HCT116 (cell line): Measurements from ENCODE around the gene EXOSC9. TPM values are rescaled to one million over a fixed set of nuclear protein-coding genes. Genes with fewer than 3 reads are reported as not detected.

ENCODE experiments used
- ATAC-seq: fragments of 200-7000 bp; cut with Tn5 transposase; 2 replicates; pipeline ENCODE4 v1.9.1; 2020; ENCODE audit warnings: mild to moderate bottlenecking, moderate library complexity
- BruUV-seq: library from RNA; stranded (reverse); fragments of 400-500 nt; replicated peaks from 2 replicates; lab custom pipeline; 2021; lab: Mats Ljungman, UMichigan
- CTCF ChIA-PET: fragments of 300-600 bp; sonication (Branson Sonifier 250); formaldehyde crosslinking; loops from one replicate; lab custom pipeline; 2021; ENCODE audit warnings: antibody characterized with exemption; lab: Charles Lee
- POLR2A ChIA-PET: fragments of 300-600, 350-600 bp; sonication (Branson Sonifier 250); formaldehyde crosslinking; loops from one replicate; lab custom pipeline; 2021; ENCODE audit warnings: antibody characterized with exemption; lab: Charles Lee
- RAD21 ChIA-PET, 2 experiments: fragments of 300-600 bp; sonication (Branson Sonifier 250); formaldehyde crosslinking; loops; one replicate each; lab custom pipeline; 2023; ENCODE audit warnings: low total read pairs in 2 of 2; ENCODE audit not compliant: uncharacterized antibody in 2 of 2, unreplicated experiment in 2 of 2, low non-redundant PET in 1 of 2; lab: Charles Lee
- DNase-seq: peaks from one replicate; pipeline ENCODE4 v3.0.0-alpha.2; 2010; ENCODE audit warnings: low read depth, low spot score
- H2AFZ ChIP-seq: fragments of 200-600 bp; shearing (Covaris generic), sonication (generic); 2 replicates; pipeline ENCODE4 v1.6.1; 2017; ENCODE audit warnings: low read depth, mixed run types, mixed read lengths, antibody characterized with exemption, low read length; ENCODE audit not compliant: poor library complexity, severe bottlenecking
- H3K27ac ChIP-seq: 2 replicates; pipeline ENCODE4 v1.5.1; 2012; ENCODE audit warnings: low read depth, low read length
- H3K27me3 ChIP-seq: fragments of 200-600 bp; sonication (generic); 2 replicates; pipeline ENCODE4 v1.6.1; 2016; ENCODE audit warnings: mixed run types, low read length, mixed read lengths; ENCODE audit not compliant: insufficient read depth
- H3K36me3 ChIP-seq, 2 experiments: fragments of 200-500 bp in 1 of 2; fragments of 200-600 bp in 1 of 2; sonication (Bioruptor generic) in 1 of 2; sonication (generic) in 1 of 2; 2 replicates each; pipeline versions ENCODE4 v1.5.1 to v1.6.1; 2014 to 2016; ENCODE audit warnings: low read length in 2 of 2, inconsistent platforms in 1 of 2, mixed read lengths in 1 of 2, mixed run types in 1 of 2; ENCODE audit not compliant: insufficient read depth in 2 of 2, control insufficient read depth in 1 of 2
- H3K4me1 ChIP-seq, 2 experiments: fragments of 200-600 bp in 1 of 2; sonication (generic) in 1 of 2; 2 replicates each; pipeline versions ENCODE4 v1.5.1 to v1.6.1; 2012 to 2017; ENCODE audit warnings: low read length in 2 of 2, inconsistent platforms in 1 of 2, mild to moderate bottlenecking in 1 of 2, mixed read lengths in 1 of 2, mixed run types in 1 of 2, moderate library complexity in 1 of 2; ENCODE audit not compliant: insufficient read depth in 2 of 2, control insufficient read depth in 1 of 2
- H3K4me2 ChIP-seq: fragments of 200-600 bp; sonication (generic); 2 replicates; pipeline ENCODE4 v1.6.1; 2017; ENCODE audit warnings: mixed run types, low read length, mixed read lengths
- H3K4me3 ChIP-seq, 2 experiments: fragments of 200-600 bp in 1 of 2; sonication (generic) in 1 of 2; replicated peaks in 1 of 2; 2 replicates each; pipeline ENCODE4 v1.5.1; 2011 to 2016; ENCODE audit warnings: low read length in 2 of 2, control low read depth in 1 of 2, low read depth in 1 of 2, mild to moderate bottlenecking in 1 of 2, mixed read lengths in 1 of 2, mixed run types in 1 of 2
- H3K79me2 ChIP-seq: fragments of 200-600 bp; sonication (generic); 2 replicates; pipeline ENCODE4 v1.6.1; 2017; ENCODE audit warnings: mild to moderate bottlenecking, mixed run types, low read length, moderate library complexity, mixed read lengths; ENCODE audit not compliant: insufficient read depth
- H3K9ac ChIP-seq: fragments of 200-600 bp; sonication (generic); 2 replicates; pipeline ENCODE4 v1.6.1; 2016; ENCODE audit warnings: low read length, mixed read lengths
- H3K9me2 ChIP-seq: fragments of 200-600 bp; sonication (generic), shearing (Covaris generic); 2 replicates; pipeline ENCODE4 v1.6.1; 2017; ENCODE audit warnings: mixed run types, mild to moderate bottlenecking, moderate library complexity; ENCODE audit not compliant: insufficient read depth
- H3K9me3 ChIP-seq, 2 experiments: fragments of 200-500 bp in 1 of 2; fragments of 200-600 bp in 1 of 2; sonication (Bioruptor generic) in 1 of 2; sonication (generic) in 1 of 2; 2 replicates each; pipeline ENCODE4 v1.6.1; 2014 to 2017; ENCODE audit warnings: low read length in 2 of 2, mixed read lengths in 2 of 2, inconsistent platforms in 1 of 2, low read depth in 1 of 2, mild to moderate bottlenecking in 1 of 2, mixed run types in 1 of 2, moderate library complexity in 1 of 2; ENCODE audit not compliant: control insufficient read depth in 1 of 2, insufficient read depth in 1 of 2
- H4K20me1 ChIP-seq: fragments of 200-600 bp; sonication (generic), shearing (Covaris generic); 2 replicates; pipeline ENCODE4 v1.6.1; 2017; ENCODE audit warnings: mixed run types, mild to moderate bottlenecking, moderate library complexity; ENCODE audit not compliant: insufficient read depth
- CBX3 ChIP-seq: IDR thresholded peaks from 2 replicates; pipeline ENCODE4 v1.6.1; 2012; ENCODE audit warnings: low read depth
- CEBPB ChIP-seq: IDR thresholded peaks from 2 replicates; pipeline ENCODE4 v1.6.1; 2012; ENCODE audit warnings: low read depth
- EGR1 ChIP-seq: IDR thresholded peaks from 2 replicates; pipeline ENCODE4 v1.6.1; 2012; ENCODE audit warnings: low read depth
- ELF1 ChIP-seq: IDR thresholded peaks from 2 replicates; pipeline ENCODE4 v1.6.1; 2012; ENCODE audit warnings: low read depth, borderline replicate concordance
- EZH2 ChIP-seq: fragments of 200-600 bp; sonication (generic); IDR thresholded peaks from 2 replicates; pipeline ENCODE4 v1.6.1; 2017; ENCODE audit warnings: antibody characterized with exemption, mixed run types
- EZH2phosphoT487 ChIP-seq: fragments of 200-600 bp; IDR thresholded peaks from 2 replicates; pipeline ENCODE4 v1.6.1; 2018; ENCODE audit warnings: antibody characterized with exemption, borderline replicate concordance
- JUND ChIP-seq: IDR thresholded peaks from 2 replicates; pipeline ENCODE4 v1.6.1; 2012
- POLR2AphosphoS5 ChIP-seq: IDR thresholded peaks from 2 replicates; pipeline ENCODE4 v1.6.1; 2011; ENCODE audit warnings: mild to moderate bottlenecking, low read depth, low read length, moderate library complexity
- RAD21 ChIP-seq: IDR thresholded peaks from 2 replicates; pipeline ENCODE4 v1.6.1; 2012; ENCODE audit warnings: low read depth, mild to moderate bottlenecking
- SIN3A ChIP-seq: IDR thresholded peaks from 2 replicates; pipeline ENCODE4 v1.6.1; 2012; ENCODE audit warnings: low read depth
- SP1 ChIP-seq: IDR thresholded peaks from 2 replicates; pipeline ENCODE4 v1.6.1; 2012; ENCODE audit warnings: low read depth
- SRF ChIP-seq: IDR thresholded peaks from 2 replicates; pipeline ENCODE4 v1.6.1; 2012; ENCODE audit warnings: low read depth
- TCF7L2 ChIP-seq: IDR thresholded peaks from 2 replicates; pipeline ENCODE4 v1.7.0; 2011; ENCODE audit warnings: borderline replicate concordance, inconsistent platforms; ENCODE audit not compliant: insufficient read depth, insufficient read length; ENCODE audit errors: extremely low read depth
- YY1 ChIP-seq: IDR thresholded peaks from 2 replicates; pipeline ENCODE4 v1.6.1; 2011; ENCODE audit warnings: low read length, low read depth, moderate library complexity, mild to moderate bottlenecking; ENCODE audit not compliant: insufficient replicate concordance; ENCODE audit errors: extremely low read depth
- ZFX ChIP-seq: fragments of 450-650 bp; IDR thresholded peaks from 2 replicates; pipeline ENCODE4 v1.6.1; 2017
- intact Hi-C: fragments of 100-400 bp; cut with micrococcal nuclease; formaldehyde crosslinking; loops from 2 replicates; pipeline ENCODE4 v1.10.0; 2022
- total RNA-seq: library from RNA; stranded (reverse); gene quantifications from one replicate; pipeline ENCODE4 v1.2.1, GENCODE V29; 2021; ENCODE audit not compliant: unreplicated experiment
- TF ChIP-seq, protein P1 (sequence below): IDR thresholded peaks from 2 replicates; pipeline ENCODE4 v1.6.1; 2012
- TF ChIP-seq, protein P2 (sequence below): IDR thresholded peaks from 2 replicates; pipeline ENCODE4 v1.6.1; 2011; ENCODE audit warnings: mild to moderate bottlenecking, low read length, moderate library complexity; ENCODE audit not compliant: insufficient replicate concordance; ENCODE audit errors: extremely low read depth
- TF ChIP-seq, protein P3 (sequence below): IDR thresholded peaks from 2 replicates; pipeline ENCODE4 v1.6.1; 2012

EXOSC9 gene
- total RNA-seq, 1 experiment from 2014 or later = 58.6 TPM

DNA sequence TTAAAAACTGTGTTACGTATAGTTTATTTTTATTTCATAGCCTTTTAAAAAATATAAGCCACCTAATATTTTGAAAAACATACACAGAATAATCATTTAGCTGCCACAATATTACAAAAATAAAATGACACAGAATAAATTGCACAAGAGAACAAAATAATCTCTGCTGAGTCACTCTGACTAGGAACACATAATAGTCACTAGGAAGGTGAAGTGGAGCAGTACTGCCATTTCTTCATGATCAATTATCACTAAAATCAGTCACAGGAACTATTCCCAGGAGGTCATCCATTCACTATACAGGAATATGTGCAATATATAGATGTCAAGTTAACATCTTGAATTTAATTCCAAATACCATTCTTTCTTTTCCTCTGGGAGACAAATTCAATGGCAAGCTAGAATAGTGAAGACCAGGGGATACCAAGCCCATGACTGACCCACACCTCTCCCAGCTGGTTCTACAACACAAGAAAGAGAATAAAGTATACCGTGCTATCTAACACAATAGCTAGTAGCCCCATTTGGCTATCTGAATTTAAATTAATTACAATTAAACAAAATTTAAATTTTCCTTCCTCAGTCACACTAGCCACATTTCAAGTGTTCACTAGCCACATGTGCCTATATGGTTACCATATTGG is 42.1 kb upstream of the EXOSC9 start:
- Histone ChIP-seq H3K79me2 (no peaks in the 10 kb centered on the region), H4K20me1 (no peaks in the 10 kb centered on the region), H3K4me1 (no peaks in the 10 kb centered on the region), H3K9me3 (no peaks in the 10 kb centered on the region), H3K27ac (no peak overlapping the region), H2AFZ (no peak overlapping the region), H3K27me3 (no peaks in the 10 kb centered on the region), H3K9ac (no peak overlapping the region)
- DNase-seq = no peak
- ChIA-PET POLR2A (no interaction called here), RAD21 (no interaction called here)
- intact Hi-C loops = no loop called here
- TF ChIP-seq ELF1 = no peak
- no peak for TF ChIP-seq CBX3
- TF ChIP-seq JUND = no peak
- no peak for TF ChIP-seq SIN3A
- TF ChIP-seq RAD21 = no peak
- no peak for TF ChIP-seq EGR1
- TF ChIP-seq SRF = no peak
- TF ChIP-seq, protein P1, sequence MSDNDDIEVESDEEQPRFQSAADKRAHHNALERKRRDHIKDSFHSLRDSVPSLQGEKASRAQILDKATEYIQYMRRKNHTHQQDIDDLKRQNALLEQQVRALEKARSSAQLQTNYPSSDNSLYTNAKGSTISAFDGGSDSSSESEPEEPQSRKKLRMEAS = no peak
- no peak for TF ChIP-seq EZH2
- no peak for TF ChIP-seq ZFX
- TF ChIP-seq TCF7L2 = no peak
- TF ChIP-seq, protein P2, sequence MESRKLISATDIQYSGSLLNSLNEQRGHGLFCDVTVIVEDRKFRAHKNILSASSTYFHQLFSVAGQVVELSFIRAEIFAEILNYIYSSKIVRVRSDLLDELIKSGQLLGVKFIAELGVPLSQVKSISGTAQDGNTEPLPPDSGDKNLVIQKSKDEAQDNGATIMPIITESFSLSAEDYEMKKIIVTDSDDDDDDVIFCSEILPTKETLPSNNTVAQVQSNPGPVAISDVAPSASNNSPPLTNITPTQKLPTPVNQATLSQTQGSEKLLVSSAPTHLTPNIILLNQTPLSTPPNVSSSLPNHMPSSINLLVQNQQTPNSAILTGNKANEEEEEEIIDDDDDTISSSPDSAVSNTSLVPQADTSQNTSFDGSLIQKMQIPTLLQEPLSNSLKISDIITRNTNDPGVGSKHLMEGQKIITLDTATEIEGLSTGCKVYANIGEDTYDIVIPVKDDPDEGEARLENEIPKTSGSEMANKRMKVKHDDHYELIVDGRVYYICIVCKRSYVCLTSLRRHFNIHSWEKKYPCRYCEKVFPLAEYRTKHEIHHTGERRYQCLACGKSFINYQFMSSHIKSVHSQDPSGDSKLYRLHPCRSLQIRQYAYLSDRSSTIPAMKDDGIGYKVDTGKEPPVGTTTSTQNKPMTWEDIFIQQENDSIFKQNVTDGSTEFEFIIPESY = no peak
- TF ChIP-seq YY1 = no peak
- TF ChIP-seq EZH2phosphoT487 = no peak
- no peak for TF ChIP-seq CEBPB
- TF ChIP-seq POLR2AphosphoS5 = no peak
- TF ChIP-seq, protein P3, sequence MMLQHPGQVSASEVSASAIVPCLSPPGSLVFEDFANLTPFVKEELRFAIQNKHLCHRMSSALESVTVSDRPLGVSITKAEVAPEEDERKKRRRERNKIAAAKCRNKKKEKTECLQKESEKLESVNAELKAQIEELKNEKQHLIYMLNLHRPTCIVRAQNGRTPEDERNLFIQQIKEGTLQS = no peak
- no peak for TF ChIP-seq SP1
- TF ChIP-seq, all 23 proteins: peak for 0
- no peak overlapping the region for H3K4me3 ChIP-seq
- no peak overlapping the region for H3K4me2 ChIP-seq
- ATAC-seq = no peak
- H3K9me2 ChIP-seq = no peaks in the 10 kb centered on the region
- no TSS peak for BruUV-seq
- no peaks in the 10 kb centered on the region for H3K36me3 ChIP-seq
- CTCF ChIA-PET = no interaction called here
